Activated CD8-positive, alpha-beta memory T cell treated with anti-CD3 and anti-CD28 coated beads for 36 hours (primary cell): Measurements from ENCODE around the gene SFI1. TPM values are rescaled to one million over a fixed set of nuclear protein-coding genes. Genes with fewer than 3 reads are reported as not detected.
"Not testable (repeated sequence)": the region's sequence is repeated elsewhere in the genome, so short reads cannot be mapped to it uniquely, and the experiment has no call there.

ENCODE experiments used
- CTCF ChIA-PET: fragments of 350-600 bp; sonication (Branson Sonifier 250); formaldehyde crosslinking; loops from one replicate; lab custom pipeline; 2021; ENCODE audit warnings: antibody characterized with exemption; lab: Charles Lee
- POLR2A ChIA-PET: fragments of 350-600 bp; sonication (Branson Sonifier 250); formaldehyde crosslinking; loops from one replicate; lab custom pipeline; 2021; ENCODE audit warnings: antibody characterized with exemption; lab: Charles Lee
- total RNA-seq, 2 experiments: library from RNA; stranded (reverse); gene quantifications; one replicate each; pipeline ENCODE4 v1.2.3, GENCODE V29; 2021

Gene SFI1
- total RNA-seq, 2 experiments from 2014 or later: 143 to 144 TPM

GRCh38 chr22:31488988-31489617 is 7.2 kb upstream of the SFI1 start:
- ChIA-PET CTCF (interaction anchor here (1.0 to 1.1 kb wide), 2 partner anchors 48 to 131 kb away, joined by 3 read pairs; no protein-coding TSS in a partner anchor), POLR2A (interaction anchor here (0.6 to 1.8 kb wide), 5 partner anchors 48 to 151 kb away, joined by 3 to 4 read pairs (median 3); no protein-coding TSS in a partner anchor)

DNA sequence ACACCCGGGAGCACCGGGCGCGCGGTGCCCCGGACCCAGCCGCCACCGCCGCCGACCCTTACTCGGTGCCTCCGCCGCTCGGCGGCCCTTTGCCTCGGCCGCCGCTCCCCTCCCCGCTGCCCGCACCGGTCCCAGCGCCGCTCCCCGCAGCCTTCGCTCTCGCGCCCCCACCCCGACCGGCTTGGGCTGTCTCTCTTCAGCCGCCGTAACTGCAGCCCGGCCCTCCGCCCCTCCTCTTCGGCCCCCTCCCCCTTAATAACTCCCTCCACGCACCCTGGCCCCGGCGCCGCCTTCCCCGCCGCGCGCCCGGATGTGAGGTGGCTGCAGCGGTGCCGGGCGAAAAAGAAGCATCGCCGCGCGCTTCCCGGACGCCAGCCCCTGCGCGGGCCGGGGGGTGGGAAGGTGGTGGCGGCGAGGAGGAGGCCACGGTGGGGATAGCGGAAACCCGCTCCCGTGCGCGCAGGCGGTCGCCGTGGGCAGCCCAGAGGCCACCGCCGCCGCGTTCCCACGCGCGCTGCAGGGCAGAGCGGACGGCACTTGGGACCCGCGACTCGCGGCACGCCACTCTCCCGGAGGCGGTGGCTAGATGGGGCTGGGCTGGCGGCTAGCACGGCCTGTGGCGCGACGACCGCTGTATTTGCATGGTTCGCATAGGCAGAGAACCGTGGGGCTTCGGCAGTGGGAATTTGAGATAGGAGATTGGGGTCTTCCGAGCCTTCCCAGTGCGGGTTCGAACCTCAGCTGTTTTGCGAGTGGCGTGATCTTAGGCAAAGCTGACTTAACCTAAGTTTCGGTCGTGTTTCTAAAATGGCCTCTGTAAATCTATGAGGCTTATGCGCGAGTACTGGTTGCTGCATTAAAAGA is 6.5 kb upstream of the SFI1 start, which contains the start of gene EIF4ENIF1:
Gene EIF4ENIF1, minus strand, starts transcription at position 211 of the 864 bp plus-strand sequence. CDS start 1,124 bp downstream, outside the sequence.
- CTCF ChIA-PET: interaction anchor here (1.0 to 1.1 kb wide), 2 partner anchors 47 to 130 kb away, joined by 3 read pairs; no protein-coding TSS in a partner anchor
- POLR2A ChIA-PET: interaction anchor here (1.0 to 1.8 kb wide), 3 partner anchors 47 to 150 kb away, joined by 3 to 4 read pairs (median 3); no protein-coding TSS in a partner anchor

DNA sequence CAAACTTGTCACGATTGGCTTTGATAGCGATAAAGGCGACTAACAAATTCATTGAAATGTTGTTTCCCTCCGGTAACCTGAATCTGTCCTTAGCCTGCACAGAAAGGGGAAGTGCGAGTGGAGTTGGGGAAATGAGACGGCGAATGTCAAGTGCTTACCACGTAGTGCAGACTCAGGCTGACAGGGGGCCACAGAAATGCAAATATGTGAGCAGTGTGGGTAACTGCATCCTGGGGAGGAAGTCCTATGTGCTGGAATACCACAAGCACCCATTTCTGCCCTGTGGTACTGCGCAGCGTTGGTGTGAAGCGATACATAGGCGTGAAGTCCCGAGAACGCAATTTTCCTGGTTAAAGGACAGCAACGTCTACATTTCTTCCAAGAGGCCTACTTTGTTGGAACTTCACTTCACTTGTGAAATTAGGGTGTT is 5.8 kb upstream of the SFI1 start:
- ChIA-PET POLR2A (interaction anchor here (1.8 kb wide), 1 partner anchor 140 kb away, joined by 4 read pairs; no protein-coding TSS in a partner anchor), CTCF (interaction anchor here (0.6 to 0.8 kb wide), 2 partner anchors 49 to 63 kb away, joined by 3 read pairs; no protein-coding TSS in a partner anchor)

GRCh38 chr22:31491218-31491962 is 4.9 kb upstream of the SFI1 start:
- ChIA-PET CTCF (interaction anchor here (0.6 to 0.8 kb wide), 3 partner anchors 48 to 421 kb away, joined by 3 read pairs; no protein-coding TSS in a partner anchor), POLR2A (no interaction called here)

- CTCF ChIA-PET: interaction anchor here (0.6 kb wide), 1 partner anchor 420 kb away, joined by 3 read pairs; no protein-coding TSS in a partner anchor
These were observed 4.2 kb upstream of the SFI1 start for GRCh38 chr22:31492151-31492550.

GRCh38 chr22:31493355-31493754 is 3.0 kb upstream of the SFI1 start:
- POLR2A ChIA-PET: interaction anchor here (0.5 kb wide), 1 partner anchor 17 kb away, joined by 8 read pairs; no protein-coding TSS in a partner anchor
- CTCF ChIA-PET: not testable (repeated sequence)

More at GRCh38 chr22:31492151-31492550, 4.2 kb upstream of the SFI1 start:
- POLR2A ChIA-PET: no interaction called here

DNA sequence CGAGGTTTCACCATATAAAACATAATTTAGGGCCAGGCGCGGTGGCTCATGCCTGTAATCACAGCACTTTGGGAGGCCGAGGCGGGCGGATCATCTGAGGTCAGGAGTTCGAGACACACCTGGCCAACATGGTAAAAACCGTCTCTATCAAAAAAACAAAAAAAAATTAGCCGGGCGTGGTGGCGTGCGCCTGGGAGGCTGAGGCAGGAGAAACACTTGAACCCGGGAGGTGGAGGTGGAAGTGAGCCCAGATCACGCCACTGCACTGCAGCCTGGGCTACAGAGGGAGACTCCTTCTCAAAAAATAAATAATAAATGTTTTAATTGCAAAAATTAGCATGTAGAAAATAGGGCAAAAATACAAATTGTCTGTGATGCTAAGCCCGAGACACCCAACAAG is 993 bp upstream of the SFI1 start:
- CTCF ChIA-PET: no interaction called here
- POLR2A ChIA-PET: no interaction called here

DNA sequence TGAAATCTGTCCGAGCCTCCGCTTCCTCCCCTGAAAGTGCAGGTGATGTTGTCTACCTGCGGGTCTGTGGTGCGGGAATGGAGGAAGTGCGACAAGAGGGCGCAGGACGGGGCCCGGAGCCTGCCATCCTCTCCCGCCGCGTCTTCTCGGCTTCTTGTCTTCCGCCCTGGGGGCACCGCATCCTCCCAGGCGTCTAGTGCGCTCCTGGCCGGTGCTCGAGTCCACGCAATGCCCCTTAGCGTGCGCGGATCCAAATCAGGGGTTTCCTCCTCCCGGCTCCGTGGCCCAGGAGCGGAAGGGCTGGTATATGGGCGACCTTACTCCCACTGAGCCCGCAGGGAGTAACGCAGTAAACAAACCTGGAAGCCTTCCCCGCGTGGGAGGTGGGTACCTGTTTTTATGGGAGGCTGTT is 405 bp downstream of the SFI1 start:
- POLR2A ChIA-PET: no interaction called here
- CTCF ChIA-PET: interaction anchor here (1.0 kb wide), 1 partner anchor 60 kb away, joined by 3 read pairs; no protein-coding TSS in a partner anchor

GRCh38 chr22:31497148-31497938 is 1.0 kb downstream of the SFI1 start:
- POLR2A ChIA-PET: no interaction called here
- CTCF ChIA-PET: no interaction called here

DNA sequence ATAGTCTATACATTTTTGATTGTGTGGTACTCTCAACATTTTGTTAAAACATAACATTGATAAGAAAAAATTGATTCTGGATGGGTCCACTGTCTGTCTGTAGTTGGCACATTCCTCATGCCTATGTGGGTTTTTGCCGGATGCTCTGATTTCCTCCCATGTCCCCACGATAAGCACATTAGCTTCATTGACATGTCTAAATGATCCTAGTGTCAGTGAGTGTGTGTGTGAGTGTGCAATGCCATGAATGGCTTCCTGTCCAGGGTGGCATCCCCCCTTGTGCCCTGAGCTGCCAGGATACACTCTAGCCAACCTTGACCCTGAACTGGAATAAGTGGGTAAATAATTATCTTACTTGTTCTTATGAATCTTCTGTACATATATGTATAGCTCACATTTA is 5.4 kb downstream of the SFI1 start:
- ChIA-PET POLR2A (no interaction called here), CTCF (no interaction called here)

DNA sequence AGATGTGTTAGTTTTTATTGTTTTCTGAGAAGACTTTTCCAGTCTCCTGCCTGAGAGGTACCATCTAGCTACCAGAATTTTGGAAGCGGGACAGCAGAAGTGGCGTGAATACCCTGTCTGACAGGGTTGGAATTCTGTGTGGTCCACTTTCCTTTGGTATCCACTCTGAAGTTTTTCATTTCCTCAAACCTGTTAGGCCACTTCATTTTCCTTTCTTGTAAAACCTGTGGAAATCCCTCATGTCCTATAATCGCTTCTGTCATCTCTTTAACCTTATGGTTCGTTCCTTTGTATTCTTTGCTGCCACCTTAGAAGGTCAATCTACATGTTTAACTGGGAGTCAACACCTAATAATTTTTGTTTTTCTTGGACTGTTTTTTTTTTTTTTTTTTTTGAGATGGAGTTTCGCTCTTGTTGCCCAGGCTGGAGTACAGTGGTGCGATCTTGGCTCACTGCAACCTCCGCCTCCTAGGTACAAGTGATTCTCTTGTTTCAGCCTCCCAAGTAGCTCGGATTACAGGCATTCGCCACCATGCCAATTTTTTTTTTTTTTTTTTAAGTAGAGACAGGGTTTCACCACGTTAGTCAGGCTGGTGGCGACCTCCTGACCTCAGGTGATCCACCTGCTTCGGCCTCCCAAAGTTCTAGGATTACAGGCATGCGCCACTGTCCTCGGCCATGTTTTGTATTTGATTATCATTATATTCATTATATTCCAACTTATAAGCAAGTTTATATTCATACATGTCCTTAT is 7.1 kb downstream of the SFI1 start:
- POLR2A ChIA-PET: interaction anchor here (0.6 to 0.7 kb wide), 3 partner anchors 21 to 113 kb away, joined by 6 to 11 read pairs (median 7); partner anchors contain the start of gene DRG1

GRCh38 chr22:31504282-31504681 is 7.9 kb downstream of the SFI1 start:
- POLR2A ChIA-PET: no interaction called here
- CTCF ChIA-PET: no interaction called here

More for the DNA sequence above, 7.1 kb downstream of the SFI1 start:
- CTCF ChIA-PET: no interaction called here

- POLR2A ChIA-PET: not testable (repeated sequence)
- CTCF ChIA-PET: interaction anchor here (0.6 kb wide), 1 partner anchor 31 kb away, joined by 4 read pairs; no protein-coding TSS in a partner anchor
These were observed 11.2 kb downstream of the SFI1 start for GRCh38 chr22:31507517-31507916.

- POLR2A ChIA-PET: no interaction called here
- CTCF ChIA-PET: no interaction called here
These were observed 12.2 kb downstream of the SFI1 start for GRCh38 chr22:31508536-31508935.

GRCh38 chr22:31509061-31509762 is 12.9 kb downstream of the SFI1 start:
- ChIA-PET CTCF (no interaction called here), POLR2A (no interaction called here)

- POLR2A ChIA-PET: interaction anchor here (0.7 to 1.7 kb wide), 2 partner anchors 17 to 60 kb away, joined by 4 to 6 read pairs; no protein-coding TSS in a partner anchor
- CTCF ChIA-PET: interaction anchor here (0.7 to 0.9 kb wide), 2 partner anchors 9 to 10 kb away, joined by 3 to 6 read pairs; no protein-coding TSS in a partner anchor
These were observed 23.7 kb downstream of the SFI1 start for GRCh38 chr22:31520051-31520450.
